Naive thymus-derived CD4-positive, alpha-beta T cell (primary cell): Measurements from ENCODE around the gene EPHB1. TPM values are rescaled to one million over a fixed set of nuclear protein-coding genes. Genes with fewer than 3 reads are reported as not detected.

ENCODE experiments used
- ATAC-seq: fragments of 150-1000 bp; cut with Tn5 transposase; 2 replicates; pipeline ENCODE4 v1.10.0; 2021; ENCODE audit warnings: mild to moderate bottlenecking, moderate library complexity
- CTCF ChIA-PET: fragments of 350-600 bp; sonication (Branson Sonifier 250); formaldehyde crosslinking; loops from one replicate; lab custom pipeline; 2021; ENCODE audit warnings: antibody characterized with exemption; lab: Charles Lee
- POLR2A ChIA-PET: fragments of 350-600 bp; sonication (Branson Sonifier 250); formaldehyde crosslinking; loops from one replicate; lab custom pipeline; 2021; ENCODE audit warnings: antibody characterized with exemption, inconsistent platforms; lab: Charles Lee
- DNase-seq, 9 donors: peaks; one replicate each; pipeline versions ENCODE4 v3.0.0 to v3.0.0-alpha.2; 2020 to 2022; ENCODE audit warnings: mixed read lengths in 1 of 9
- H3K27ac ChIP-seq: one replicate; pipeline ENCODE4 v1.7.0; 2013; ENCODE audit warnings: mild to moderate bottlenecking, low read depth, low read length, moderate library complexity
- H3K27me3 ChIP-seq, 2 donors: one replicate each; pipeline ENCODE4 v1.7.0; 2013; ENCODE audit warnings: low read length in 2 of 2, mild to moderate bottlenecking in 2 of 2, moderate library complexity in 2 of 2; ENCODE audit not compliant: control insufficient read depth in 2 of 2, insufficient read depth in 2 of 2
- H3K36me3 ChIP-seq, 3 experiments: 1 replicate in 2 of 3; 2 replicates in 1 of 3; pipeline ENCODE4 v1.7.0; 2013; ENCODE audit warnings: low read length in 3 of 3, mild to moderate bottlenecking in 3 of 3, moderate library complexity in 1 of 3; ENCODE audit not compliant: insufficient read depth in 3 of 3, control insufficient read depth in 2 of 3
- H3K4me1 ChIP-seq, 2 donors: one replicate each; pipeline ENCODE4 v1.7.0; 2013; ENCODE audit warnings: low read length in 2 of 2, mild to moderate bottlenecking in 2 of 2, moderate library complexity in 1 of 2; ENCODE audit not compliant: control insufficient read depth in 2 of 2, insufficient read depth in 2 of 2
- H3K4me3 ChIP-seq: 2 replicates; pipeline ENCODE4 v1.7.0; 2013; ENCODE audit warnings: mild to moderate bottlenecking, low read length
- H3K9me3 ChIP-seq, 3 experiments: 1 replicate in 2 of 3; 2 replicates in 1 of 3; pipeline ENCODE4 v1.7.0; 2013; ENCODE audit warnings: low read length in 3 of 3; ENCODE audit not compliant: control insufficient read depth in 2 of 3
- H3K27ac Mint-ChIP-seq, 9 donors: one replicate each; pipeline ENCODE4 v1.8.0; 2020 to 2022; ENCODE audit warnings: mixed read lengths in 9 of 9, mild to moderate bottlenecking in 8 of 9, moderate library complexity in 5 of 9, inconsistent platforms in 2 of 9
- H3K27me3 Mint-ChIP-seq, 5 donors: one replicate each; pipeline ENCODE4 v1.8.0; 2021 to 2022; ENCODE audit warnings: mixed read lengths in 5 of 5, mild to moderate bottlenecking in 1 of 5
- H3K36me3 Mint-ChIP-seq, 5 donors: one replicate each; pipeline ENCODE4 v1.8.0; 2020 to 2022; ENCODE audit warnings: mixed read lengths in 5 of 5, mild to moderate bottlenecking in 3 of 5, inconsistent platforms in 1 of 5
- H3K4me1 Mint-ChIP-seq, 7 donors: one replicate each; pipeline ENCODE4 v1.8.0; 2020 to 2022; ENCODE audit warnings: mixed read lengths in 7 of 7, mild to moderate bottlenecking in 3 of 7, inconsistent platforms in 1 of 7
- H3K4me3 Mint-ChIP-seq, 10 donors: one replicate each; pipeline ENCODE4 v1.8.0; 2020 to 2022; ENCODE audit warnings: mild to moderate bottlenecking in 10 of 10, mixed read lengths in 10 of 10, moderate library complexity in 6 of 10, inconsistent platforms in 2 of 10
- H3K9me3 Mint-ChIP-seq, 11 donors: one replicate each; pipeline ENCODE4 v1.8.0; 2020 to 2022; ENCODE audit warnings: mixed read lengths in 11 of 11, mild to moderate bottlenecking in 4 of 11, inconsistent platforms in 1 of 11, moderate library complexity in 1 of 11
- intact Hi-C, 2 donors: fragments of 100-400 bp; cut with micrococcal nuclease; formaldehyde crosslinking; loops; one replicate each; pipeline ENCODE4 v1.15.1; 2023
- polyA plus RNA-seq, 2 donors: library from polyadenylated mRNA; unstranded; fragments of 300-500 nt; fragmentation: Illumina TruSeq; gene quantifications; one replicate each; pipeline ENCODE4 v1.2.3, GENCODE V29; 2021
- total RNA-seq, 6 experiments: library from RNA in 5 of 6; stranded (reverse) in 5 of 6; gene quantifications; 1 replicate in 5 of 6; 2 replicates in 1 of 6; pipeline ENCODE4 v1.2.3 and lab custom pipeline; 2021 to 2026

Gene EPHB1
- total and polyA plus RNA-seq, 7 experiments from 2014 or later, result 1.6 to 2.2 (median 1.8) TPM; not detected in 4

- H3K27me3 Mint-ChIP-seq, result peaks cover 0 to 7% (median 4%) of the 10 kb centered on the region in 5 donors
- Histone ChIP-seq H3K27me3 (no peaks in the 10 kb centered on the region), H3K4me1 (no peaks in the 10 kb centered on the region), H3K9me3 (no peaks in the 10 kb centered on the region), H3K27ac (no peak overlapping the region), H3K4me3 (no peak overlapping the region), H3K36me3 (no peaks in the 10 kb centered on the region)
- ATAC-seq, result no peak
- no peaks in the 10 kb centered on the region for H3K36me3 Mint-ChIP-seq
- POLR2A ChIA-PET, result no interaction called here
- H3K4me3 Mint-ChIP-seq, result no peak overlapping the region
- H3K4me1 Mint-ChIP-seq, result no peaks in the 10 kb centered on the region
- DNase-seq, result no peak
- H3K27ac Mint-ChIP-seq, result no peak overlapping the region
- CTCF ChIA-PET, result interaction anchor here (0.6 kb wide), 1 partner anchor 14 kb away, joined by 3 read pairs; no protein-coding TSS in a partner anchor
- no peaks in the 10 kb centered on the region for H3K9me3 Mint-ChIP-seq
- intact Hi-C loops, result no loop called here
These were observed 29.6 kb upstream of the EPHB1 start for GRCh38 chr3:134765468-134765867.

- H3K27me3 Mint-ChIP-seq, result peaks cover 0 to 7% (median 4%) of the 10 kb centered on the region in 5 donors
- intact Hi-C loops, result no loop called here
- no peaks in the 10 kb centered on the region for H3K4me1 Mint-ChIP-seq
- CTCF ChIA-PET, result no interaction called here
- no peak overlapping the region for H3K27ac Mint-ChIP-seq
- peaks cover 0 to 6% (median 0%) of the 10 kb centered on the region in 11 donors for H3K9me3 Mint-ChIP-seq
- H3K9me3 ChIP-seq, result no peaks in the 10 kb centered on the region
- no peaks in the 10 kb centered on the region for H3K27me3 ChIP-seq
- DNase-seq (no peak), ATAC-seq (peak; percentile 6)
- no peaks in the 10 kb centered on the region for H3K36me3 Mint-ChIP-seq
- no peak overlapping the region for H3K4me3 Mint-ChIP-seq
- H3K4me3 ChIP-seq, result no peak overlapping the region
- POLR2A ChIA-PET, result no interaction called here
- H3K27ac ChIP-seq, result no peak overlapping the region
- H3K36me3 ChIP-seq, result no peaks in the 10 kb centered on the region
- H3K4me1 ChIP-seq, result no peaks in the 10 kb centered on the region
These were observed 28.8 kb upstream of the EPHB1 start for GRCh38 chr3:134766290-134766689.

- ChIA-PET POLR2A (no interaction called here), CTCF (no interaction called here)
- ATAC-seq, result no peak
These were observed 26.9 kb upstream of the EPHB1 start for GRCh38 chr3:134768116-134768515.

GRCh38 chr3:134768837-134769236, 26.2 kb upstream of the EPHB1 start:
- H3K27ac ChIP-seq, result no peak overlapping the region
- ChIA-PET CTCF (no interaction called here), POLR2A (no interaction called here)
- no peak overlapping the region for H3K4me3 ChIP-seq
- H3K4me3 Mint-ChIP-seq, result no peak overlapping the region
- peaks cover 0 to 9% (median 7%) of the 10 kb centered on the region in 5 donors for H3K27me3 Mint-ChIP-seq
- H3K36me3 Mint-ChIP-seq, result no peaks in the 10 kb centered on the region
- intact Hi-C loops, result no loop called here
- H3K36me3 ChIP-seq, result no peaks in the 10 kb centered on the region
- H3K9me3 ChIP-seq, result no peaks in the 10 kb centered on the region
- ATAC-seq, result no peak
- H3K27me3 ChIP-seq, result no peaks in the 10 kb centered on the region
- no peak overlapping the region for H3K27ac Mint-ChIP-seq
- no peak for DNase-seq
- H3K4me1 ChIP-seq, result no peaks in the 10 kb centered on the region
- no peaks in the 10 kb centered on the region for H3K4me1 Mint-ChIP-seq
- peaks cover 0 to 6% (median 0%) of the 10 kb centered on the region in 11 donors for H3K9me3 Mint-ChIP-seq

More at GRCh38 chr3:134768116-134768515, 26.9 kb upstream of the EPHB1 start:
- Histone ChIP-seq H3K4me3 (no peak overlapping the region), H3K4me1 (no peaks in the 10 kb centered on the region), H3K9me3 (no peaks in the 10 kb centered on the region), H3K27ac (no peak overlapping the region), H3K36me3 (no peaks in the 10 kb centered on the region), H3K27me3 (no peaks in the 10 kb centered on the region)
- H3K36me3 Mint-ChIP-seq, result no peaks in the 10 kb centered on the region
- peaks cover 0 to 6% (median 0%) of the 10 kb centered on the region in 11 donors for H3K9me3 Mint-ChIP-seq
- H3K27me3 Mint-ChIP-seq, result peaks cover 0 to 7% (median 2%) of the 10 kb centered on the region in 5 donors
- no peak overlapping the region for H3K4me3 Mint-ChIP-seq
- no peak for DNase-seq
- H3K27ac Mint-ChIP-seq, result no peak overlapping the region
- intact Hi-C loops, result no loop called here
- no peaks in the 10 kb centered on the region for H3K4me1 Mint-ChIP-seq

- no peaks in the 10 kb centered on the region for H3K36me3 ChIP-seq
- H3K27ac ChIP-seq, result no peak overlapping the region
- no peak overlapping the region for H3K4me3 Mint-ChIP-seq
- H3K4me1 Mint-ChIP-seq, result no peaks in the 10 kb centered on the region
- no peak for DNase-seq
- no peak overlapping the region for H3K4me3 ChIP-seq
- ChIA-PET CTCF (no interaction called here), POLR2A (no interaction called here)
- no peaks in the 10 kb centered on the region for H3K4me1 ChIP-seq
- H3K36me3 Mint-ChIP-seq, result no peaks in the 10 kb centered on the region
- H3K27me3 ChIP-seq, result no peaks in the 10 kb centered on the region
- peaks cover 0 to 6% (median 0%) of the 10 kb centered on the region in 11 donors for H3K9me3 Mint-ChIP-seq
- no peaks in the 10 kb centered on the region for H3K9me3 ChIP-seq
- peaks cover 0 to 13% (median 7%) of the 10 kb centered on the region in 5 donors for H3K27me3 Mint-ChIP-seq
- no peak overlapping the region for H3K27ac Mint-ChIP-seq
- intact Hi-C loops, result no loop called here
- ATAC-seq, result no peak
These were observed 25.7 kb upstream of the EPHB1 start for GRCh38 chr3:134769287-134769868.

- Mint-ChIP-seq H3K36me3 (no peaks in the 10 kb centered on the region), H3K27me3 (peaks cover 0 to 21% (median 4%) of the 10 kb centered on the region in 5 donors), H3K27ac (no peak overlapping the region), H3K9me3 (peaks cover 0 to 6% (median 0%) of the 10 kb centered on the region in 11 donors), H3K4me3 (no peak overlapping the region), H3K4me1 (peaks cover 0 to 12% (median 0%) of the 10 kb centered on the region in 7 donors)
- CTCF ChIA-PET, result no interaction called here
- Histone ChIP-seq H3K9me3 (no peaks in the 10 kb centered on the region), H3K4me3 (no peak overlapping the region), H3K4me1 (no peaks in the 10 kb centered on the region), H3K36me3 (no peaks in the 10 kb centered on the region), H3K27ac (no peak overlapping the region), H3K27me3 (no peaks in the 10 kb centered on the region)
- intact Hi-C loops, result no loop called here
- POLR2A ChIA-PET, result no interaction called here
- ATAC-seq (no peak), DNase-seq (no peak)
These were observed 23.0 kb upstream of the EPHB1 start for GRCh38 chr3:134772011-134772410.

- POLR2A ChIA-PET, result no interaction called here
- H3K4me3 Mint-ChIP-seq, result no peak overlapping the region
- peaks cover 0 to 6% (median 0%) of the 10 kb centered on the region in 11 donors for H3K9me3 Mint-ChIP-seq
- peaks cover 0 to 15% (median 0%) of the 10 kb centered on the region in 7 donors for H3K4me1 Mint-ChIP-seq
- Histone ChIP-seq H3K27ac (no peak overlapping the region), H3K9me3 (no peaks in the 10 kb centered on the region), H3K27me3 (no peaks in the 10 kb centered on the region), H3K36me3 (no peaks in the 10 kb centered on the region), H3K4me3 (no peak overlapping the region), H3K4me1 (no peaks in the 10 kb centered on the region)
- no peak for ATAC-seq
- H3K27me3 Mint-ChIP-seq, result peaks cover 0 to 21% (median 4%) of the 10 kb centered on the region in 5 donors
- H3K36me3 Mint-ChIP-seq, result no peaks in the 10 kb centered on the region
- H3K27ac Mint-ChIP-seq, result no peak overlapping the region
- CTCF ChIA-PET, result no interaction called here
- DNase-seq, result no peak
- intact Hi-C loops, result no loop called here
These were observed 22.5 kb upstream of the EPHB1 start for GRCh38 chr3:134772591-134772990.
